Activated B cell treated with CpG ODN at 0.5 μM for 24 hours (primary cell): Measurements from ENCODE around the gene ARFGAP1. TPM values are rescaled to one million over a fixed set of nuclear protein-coding genes. Genes with fewer than 3 reads are reported as not detected.
"Not testable (repeated sequence)": the region's sequence is repeated elsewhere in the genome, so short reads cannot be mapped to it uniquely, and the experiment has no call there.

Experiments
- ATAC-seq: fragments of 200-7000 bp; cut with Tn5 transposase; one replicate; pipeline ENCODE4 v1.10.0; 2021; ENCODE audit warnings: low read depth, mild to moderate bottlenecking, moderate library complexity
- CTCF ChIA-PET: fragments of 350-600 bp; sonication (Branson Sonifier 250); formaldehyde crosslinking; loops from one replicate; lab custom pipeline; 2021; ENCODE audit warnings: antibody characterized with exemption; lab: Charles Lee
- POLR2A ChIA-PET: fragments of 350-600 bp; sonication (Branson Sonifier 250); formaldehyde crosslinking; loops from one replicate; lab custom pipeline; 2021; ENCODE audit warnings: antibody characterized with exemption; lab: Charles Lee
- DNase-seq: peaks from one replicate; pipeline ENCODE4 v3.0.0; 2022
- H3K27ac Mint-ChIP-seq: one replicate; pipeline ENCODE4 v1.8.0; 2020; ENCODE audit warnings: mixed read lengths
- H3K27me3 Mint-ChIP-seq: one replicate; pipeline ENCODE4 v1.8.0; 2021; ENCODE audit warnings: mixed read lengths
- H3K36me3 Mint-ChIP-seq: one replicate; pipeline ENCODE4 v1.8.0; 2021; ENCODE audit warnings: low read depth, mixed read lengths
- H3K4me1 Mint-ChIP-seq: one replicate; pipeline ENCODE4 v1.8.0; 2021; ENCODE audit warnings: mixed read lengths
- H3K4me3 Mint-ChIP-seq: one replicate; pipeline ENCODE4 v1.8.0; 2020; ENCODE audit warnings: mild to moderate bottlenecking, mixed read lengths
- H3K9me3 Mint-ChIP-seq: one replicate; pipeline ENCODE4 v1.8.0; 2020; ENCODE audit warnings: mixed read lengths
- intact Hi-C: fragments of 100-400 bp; cut with micrococcal nuclease; formaldehyde crosslinking; loops from one replicate; pipeline ENCODE4 v1.15.1; 2024
- total RNA-seq: library from RNA; stranded (reverse); gene quantifications from 2 replicates; pipeline ENCODE4 v1.2.3, GENCODE V29; 2022
- TF ChIP-seq, protein P1 (sequence below): fragments of 200-600 bp; IDR thresholded peaks from one replicate; pipeline ENCODE4 v1.8.0; 2022; ENCODE audit warnings: antibody characterized with exemption, mild to moderate bottlenecking

Gene ARFGAP1
- total RNA-seq, 1 donor from 2014 or later: 85.8 TPM

DNA sequence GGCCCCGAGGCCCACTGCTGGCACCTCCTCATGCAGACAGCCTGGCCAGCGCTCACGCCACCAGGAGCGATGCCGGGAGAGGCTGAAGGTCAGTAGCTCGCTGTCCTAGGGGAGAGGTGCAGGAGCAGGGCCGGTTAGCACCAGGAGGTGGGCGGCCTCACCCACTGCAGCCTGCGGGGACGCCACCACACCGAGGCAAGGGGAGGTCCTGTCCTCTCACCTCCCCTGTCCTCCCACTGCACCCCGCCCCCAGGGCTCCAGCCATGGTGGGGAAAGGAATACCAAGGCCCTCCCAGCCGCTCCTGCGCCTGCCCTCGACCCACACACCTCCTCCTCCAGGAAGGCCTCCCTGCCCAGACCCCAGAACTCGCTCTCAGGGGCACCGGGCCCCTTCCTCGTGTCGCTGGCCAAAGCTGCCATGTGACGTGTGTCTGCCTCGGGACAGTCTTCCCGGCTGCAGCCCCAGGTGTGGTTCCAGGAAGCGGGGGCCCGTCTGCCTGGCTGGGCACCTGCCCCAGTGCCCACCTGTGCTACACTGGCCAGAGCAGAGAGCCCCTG, 24.9 kb upstream of the ARFGAP1 start:
- ChIA-PET POLR2A (no interaction called here), CTCF (no interaction called here)
- intact Hi-C loops: no loop called here
- no peak for DNase-seq
- H3K9me3 Mint-ChIP-seq: no peaks in the 10 kb centered on the region
- no peak overlapping the region for H3K27ac Mint-ChIP-seq
- H3K36me3 Mint-ChIP-seq: no peaks in the 10 kb centered on the region
- H3K4me3 Mint-ChIP-seq: no peak overlapping the region
- no peak for ATAC-seq
- TF ChIP-seq, protein P1, sequence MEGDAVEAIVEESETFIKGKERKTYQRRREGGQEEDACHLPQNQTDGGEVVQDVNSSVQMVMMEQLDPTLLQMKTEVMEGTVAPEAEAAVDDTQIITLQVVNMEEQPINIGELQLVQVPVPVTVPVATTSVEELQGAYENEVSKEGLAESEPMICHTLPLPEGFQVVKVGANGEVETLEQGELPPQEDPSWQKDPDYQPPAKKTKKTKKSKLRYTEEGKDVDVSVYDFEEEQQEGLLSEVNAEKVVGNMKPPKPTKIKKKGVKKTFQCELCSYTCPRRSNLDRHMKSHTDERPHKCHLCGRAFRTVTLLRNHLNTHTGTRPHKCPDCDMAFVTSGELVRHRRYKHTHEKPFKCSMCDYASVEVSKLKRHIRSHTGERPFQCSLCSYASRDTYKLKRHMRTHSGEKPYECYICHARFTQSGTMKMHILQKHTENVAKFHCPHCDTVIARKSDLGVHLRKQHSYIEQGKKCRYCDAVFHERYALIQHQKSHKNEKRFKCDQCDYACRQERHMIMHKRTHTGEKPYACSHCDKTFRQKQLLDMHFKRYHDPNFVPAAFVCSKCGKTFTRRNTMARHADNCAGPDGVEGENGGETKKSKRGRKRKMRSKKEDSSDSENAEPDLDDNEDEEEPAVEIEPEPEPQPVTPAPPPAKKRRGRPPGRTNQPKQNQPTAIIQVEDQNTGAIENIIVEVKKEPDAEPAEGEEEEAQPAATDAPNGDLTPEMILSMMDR: no peak
- peaks cover 35% of the 10 kb centered on the region for H3K27me3 Mint-ChIP-seq
- H3K4me1 Mint-ChIP-seq: peaks cover 3% of the 10 kb centered on the region

DNA sequence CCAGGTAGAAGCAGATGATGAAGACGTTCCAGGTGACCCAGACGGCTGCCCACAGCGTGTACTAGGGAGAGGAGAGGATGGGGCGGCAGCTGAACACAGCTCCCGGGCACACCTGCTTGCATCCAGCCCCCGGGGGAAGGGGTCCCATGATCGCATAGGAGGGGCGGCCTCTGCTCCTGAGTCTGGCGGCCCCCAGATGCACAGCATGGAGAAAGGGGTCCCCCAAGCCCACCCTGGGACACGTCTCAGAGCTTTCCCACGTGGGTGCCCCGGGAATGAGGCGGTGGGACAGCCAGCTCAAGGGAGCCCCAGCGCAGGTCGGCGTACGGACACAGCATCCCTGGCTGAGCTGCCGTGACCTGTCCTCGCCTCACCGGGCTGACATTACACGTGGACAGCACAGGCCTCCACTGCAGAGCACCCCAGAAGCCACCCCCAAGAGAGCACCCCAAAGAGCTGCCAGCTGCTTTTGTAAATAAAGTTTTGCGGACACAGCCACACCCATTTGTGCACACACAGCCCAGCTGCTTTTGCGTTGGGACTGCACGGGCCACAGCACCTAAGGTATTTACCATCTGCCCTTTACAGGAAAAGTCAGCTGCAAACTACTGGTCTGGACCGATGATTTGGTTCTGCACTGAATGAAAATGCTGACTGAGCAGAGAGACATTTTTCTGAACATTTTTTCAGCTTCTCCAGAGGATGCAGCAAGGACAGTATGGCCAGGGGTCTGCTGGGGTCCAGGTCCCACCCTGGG, 23.6 kb upstream of the ARFGAP1 start:
- DNase-seq: no peak
- POLR2A ChIA-PET: no interaction called here
- H3K27me3 Mint-ChIP-seq: peaks cover 41% of the 10 kb centered on the region
- H3K27ac Mint-ChIP-seq: no peak overlapping the region
- peaks cover 9% of the 10 kb centered on the region for H3K4me1 Mint-ChIP-seq
- H3K36me3 Mint-ChIP-seq: no peaks in the 10 kb centered on the region
- no peaks in the 10 kb centered on the region for H3K9me3 Mint-ChIP-seq
- intact Hi-C loops: no loop called here
- CTCF ChIA-PET: no interaction called here
- no peak for ATAC-seq
- TF ChIP-seq, protein P1: no peak
- no peak overlapping the region for H3K4me3 Mint-ChIP-seq

- H3K4me1 Mint-ChIP-seq: peaks cover 11% of the 10 kb centered on the region
- no peaks in the 10 kb centered on the region for H3K36me3 Mint-ChIP-seq
- H3K9me3 Mint-ChIP-seq: no peaks in the 10 kb centered on the region
- peaks cover 41% of the 10 kb centered on the region for H3K27me3 Mint-ChIP-seq
- CTCF ChIA-PET: no interaction called here
- no peak overlapping the region for H3K27ac Mint-ChIP-seq
- TF ChIP-seq, protein P1: no peak
- no peak for DNase-seq
- intact Hi-C loops: loop anchor here (5.0 to 10.0 kb wide), 2 partner anchors 68 to 195 kb away; no protein-coding TSS in a partner anchor
- ATAC-seq: no peak
- POLR2A ChIA-PET: no interaction called here
- no peak overlapping the region for H3K4me3 Mint-ChIP-seq
Measured at GRCh38 chr20:63249891-63250290, 22.7 kb upstream of the ARFGAP1 start.

DNA sequence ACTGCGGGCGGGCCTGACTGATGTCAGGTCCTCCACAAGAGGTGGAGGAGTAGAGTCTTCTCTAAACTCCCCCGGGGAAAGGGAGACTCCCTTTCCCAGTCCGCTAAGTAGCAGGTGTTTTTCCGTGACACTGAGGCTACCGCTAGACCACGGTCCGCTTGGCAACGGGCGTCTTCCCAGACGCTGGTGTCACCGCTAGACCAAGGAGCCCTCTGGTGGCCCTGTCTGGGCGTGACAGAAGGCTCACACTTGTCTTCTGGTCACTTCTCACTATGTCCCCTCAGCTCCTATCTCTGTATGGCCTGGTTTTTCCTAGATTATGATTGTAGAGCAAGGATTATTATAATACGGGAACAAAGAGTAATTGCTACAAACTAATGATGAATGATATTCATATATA, 21.3 kb upstream of the ARFGAP1 start:
- H3K9me3 Mint-ChIP-seq, CTCF ChIA-PET, H3K36me3 Mint-ChIP-seq, H3K27ac Mint-ChIP-seq, ATAC-seq, DNase-seq, POLR2A ChIA-PET, H3K4me3 Mint-ChIP-seq: not testable (repeated sequence)
- H3K27me3 Mint-ChIP-seq: peaks cover 40% of the 10 kb centered on the region
- peaks cover 14% of the 10 kb centered on the region for H3K4me1 Mint-ChIP-seq
- intact Hi-C loops: loop anchor here (5.0 to 10.0 kb wide), 2 partner anchors 69 to 197 kb away; no protein-coding TSS in a partner anchor

- TF ChIP-seq, protein P1: no peak
- Mint-ChIP-seq H3K36me3 (no peaks in the 10 kb centered on the region), H3K9me3 (no peaks in the 10 kb centered on the region), H3K4me1 (peaks cover 14% of the 10 kb centered on the region), H3K4me3 (no peak overlapping the region), H3K27ac (no peak overlapping the region), H3K27me3 (peaks cover 43% of the 10 kb centered on the region)
- intact Hi-C loops: loop anchor here (5.0 to 10.0 kb wide), 2 partner anchors 70 to 197 kb away; no protein-coding TSS in a partner anchor
- ATAC-seq: no peak
- CTCF ChIA-PET: no interaction called here
- no peak for DNase-seq
- POLR2A ChIA-PET: no interaction called here
Measured at GRCh38 chr20:63252284-63252711, 20.3 kb upstream of the ARFGAP1 start.
